Progenitor cell of endocrine pancreas (in vitro differentiated cells): Measurements from ENCODE around the gene TGFB2. TPM values are rescaled to one million over a fixed set of nuclear protein-coding genes. Genes with fewer than 3 reads are reported as not detected.

Experiments used
- DNase-seq: peaks from one replicate; pipeline ENCODE4 v3.0.0; 2021; ENCODE audit warnings: low spot score; ENCODE audit not compliant: unreplicated experiment
- H3K27ac Mint-ChIP-seq: 2 replicates; pipeline ENCODE4 v1.8.0; 2021; ENCODE audit warnings: mild to moderate bottlenecking, moderate library complexity, mixed read lengths
- H3K27me3 Mint-ChIP-seq: 2 replicates; pipeline ENCODE4 v1.8.0; 2021; ENCODE audit warnings: mixed read lengths
- H3K36me3 Mint-ChIP-seq: 2 replicates; pipeline ENCODE4 v1.8.0; 2022; ENCODE audit warnings: mixed read lengths; ENCODE audit not compliant: insufficient read depth
- H3K4me1 Mint-ChIP-seq: 2 replicates; pipeline ENCODE4 v1.8.0; 2021; ENCODE audit warnings: low read depth, mixed read lengths
- H3K4me3 Mint-ChIP-seq: 2 replicates; pipeline ENCODE4 v1.8.0; 2021; ENCODE audit warnings: low read depth, mild to moderate bottlenecking, moderate library complexity, mixed read lengths
- H3K9me3 Mint-ChIP-seq: 2 replicates; pipeline ENCODE4 v1.8.0; 2021; ENCODE audit warnings: low read depth, mixed read lengths
- total RNA-seq: library from RNA; stranded (reverse); gene quantifications from 2 replicates; pipeline ENCODE4 v1.2.1, GENCODE V29; 2021
- TF ChIP-seq, protein P1 (sequence below): fragments of 200-600 bp; sonication (generic); IDR thresholded peaks from one replicate; pipeline ENCODE4 v1.5.0; 2021; ENCODE audit warnings: antibody characterized with exemption, mild to moderate bottlenecking; ENCODE audit not compliant: unreplicated experiment

The TGFB2 gene
- total RNA-seq, 1 donor from 2014 or later: 26.4 TPM

DNA sequence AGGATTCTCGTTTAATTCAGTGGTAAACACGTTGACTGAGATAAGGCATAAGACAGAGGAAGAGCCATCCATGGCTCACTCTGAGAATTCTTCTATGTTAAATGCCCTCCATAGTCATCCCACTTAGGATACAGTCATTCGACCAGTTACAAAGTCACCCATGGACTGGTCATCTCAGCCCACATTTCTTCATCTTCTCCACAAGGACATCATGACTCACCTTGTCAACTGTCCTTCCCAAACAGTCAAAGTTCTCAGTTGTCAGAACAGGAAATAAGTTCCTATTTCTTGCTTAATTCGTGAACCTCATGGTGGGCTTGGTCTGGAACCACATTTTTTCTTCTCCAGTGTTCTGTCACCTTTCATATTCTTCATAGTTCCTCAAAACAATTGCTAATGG is 133.2 kb downstream of the TGFB2 start:
- Mint-ChIP-seq H3K36me3 (no peaks in the 10 kb centered on the region), H3K27ac (no peak overlapping the region), H3K4me1 (peaks cover 1% of the 10 kb centered on the region), H3K27me3 (no peaks in the 10 kb centered on the region), H3K9me3 (no peaks in the 10 kb centered on the region), H3K4me3 (no peak overlapping the region)
- TF ChIP-seq, protein P1, sequence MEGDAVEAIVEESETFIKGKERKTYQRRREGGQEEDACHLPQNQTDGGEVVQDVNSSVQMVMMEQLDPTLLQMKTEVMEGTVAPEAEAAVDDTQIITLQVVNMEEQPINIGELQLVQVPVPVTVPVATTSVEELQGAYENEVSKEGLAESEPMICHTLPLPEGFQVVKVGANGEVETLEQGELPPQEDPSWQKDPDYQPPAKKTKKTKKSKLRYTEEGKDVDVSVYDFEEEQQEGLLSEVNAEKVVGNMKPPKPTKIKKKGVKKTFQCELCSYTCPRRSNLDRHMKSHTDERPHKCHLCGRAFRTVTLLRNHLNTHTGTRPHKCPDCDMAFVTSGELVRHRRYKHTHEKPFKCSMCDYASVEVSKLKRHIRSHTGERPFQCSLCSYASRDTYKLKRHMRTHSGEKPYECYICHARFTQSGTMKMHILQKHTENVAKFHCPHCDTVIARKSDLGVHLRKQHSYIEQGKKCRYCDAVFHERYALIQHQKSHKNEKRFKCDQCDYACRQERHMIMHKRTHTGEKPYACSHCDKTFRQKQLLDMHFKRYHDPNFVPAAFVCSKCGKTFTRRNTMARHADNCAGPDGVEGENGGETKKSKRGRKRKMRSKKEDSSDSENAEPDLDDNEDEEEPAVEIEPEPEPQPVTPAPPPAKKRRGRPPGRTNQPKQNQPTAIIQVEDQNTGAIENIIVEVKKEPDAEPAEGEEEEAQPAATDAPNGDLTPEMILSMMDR: no peak
- no peak for DNase-seq

DNA sequence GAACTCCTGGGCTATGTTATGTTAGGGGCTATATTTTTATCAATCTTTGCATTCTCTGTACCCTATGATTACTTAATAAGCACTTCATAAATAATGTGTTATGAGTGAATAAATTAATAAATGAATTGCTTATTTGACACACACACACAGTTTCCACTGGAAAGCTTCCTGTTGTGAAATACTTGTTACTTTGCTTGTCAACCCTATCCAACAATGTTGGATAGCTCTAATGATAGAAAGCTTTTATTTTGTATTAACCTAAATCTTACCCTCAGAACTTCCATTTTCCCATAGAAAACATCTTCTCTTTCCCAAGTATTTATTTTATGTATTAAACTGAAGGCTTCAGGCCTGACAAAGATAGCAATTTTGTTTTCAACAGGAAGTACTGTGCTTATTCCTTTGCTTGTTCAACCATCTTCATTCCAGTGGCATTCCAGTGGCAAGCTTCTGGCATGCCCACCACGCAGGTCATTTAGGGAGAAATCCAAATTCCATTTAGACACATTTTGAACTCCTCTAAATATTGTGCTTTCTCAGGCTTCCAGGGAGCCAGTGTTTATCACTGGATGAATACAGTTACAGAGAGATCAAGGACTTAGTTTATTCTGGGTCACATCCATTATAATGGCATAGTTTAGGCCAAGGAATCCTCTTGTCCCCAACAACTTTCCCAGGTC is 134.4 kb downstream of the TGFB2 start:
- peaks cover 1% of the 10 kb centered on the region for H3K4me1 Mint-ChIP-seq
- no peak overlapping the region for H3K4me3 Mint-ChIP-seq
- DNase-seq: no peak
- H3K27ac Mint-ChIP-seq: no peak overlapping the region
- H3K27me3 Mint-ChIP-seq: no peaks in the 10 kb centered on the region
- TF ChIP-seq, protein P1: no peak
- no peaks in the 10 kb centered on the region for H3K9me3 Mint-ChIP-seq
- H3K36me3 Mint-ChIP-seq: no peaks in the 10 kb centered on the region

DNA sequence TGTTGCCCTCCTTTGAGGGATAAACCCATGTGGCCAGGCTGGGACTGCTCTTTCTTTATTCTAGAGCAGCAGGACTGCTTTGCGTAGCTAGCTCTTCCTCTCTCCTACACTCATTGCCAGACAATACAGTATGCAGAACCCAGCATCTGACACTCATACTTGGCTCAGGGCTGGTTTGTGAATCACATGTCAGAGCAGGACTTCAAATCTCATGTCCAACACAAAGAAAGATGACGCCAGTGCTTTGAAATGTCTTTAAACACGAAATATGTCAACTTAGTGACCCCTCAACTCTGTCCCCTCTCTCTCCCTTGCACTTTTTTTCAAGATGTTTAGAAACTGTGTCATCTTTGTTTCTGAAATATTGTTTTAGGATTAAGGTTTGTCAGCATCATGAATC is 135.0 kb downstream of the TGFB2 start:
- TF ChIP-seq, protein P1: no peak

DNA sequence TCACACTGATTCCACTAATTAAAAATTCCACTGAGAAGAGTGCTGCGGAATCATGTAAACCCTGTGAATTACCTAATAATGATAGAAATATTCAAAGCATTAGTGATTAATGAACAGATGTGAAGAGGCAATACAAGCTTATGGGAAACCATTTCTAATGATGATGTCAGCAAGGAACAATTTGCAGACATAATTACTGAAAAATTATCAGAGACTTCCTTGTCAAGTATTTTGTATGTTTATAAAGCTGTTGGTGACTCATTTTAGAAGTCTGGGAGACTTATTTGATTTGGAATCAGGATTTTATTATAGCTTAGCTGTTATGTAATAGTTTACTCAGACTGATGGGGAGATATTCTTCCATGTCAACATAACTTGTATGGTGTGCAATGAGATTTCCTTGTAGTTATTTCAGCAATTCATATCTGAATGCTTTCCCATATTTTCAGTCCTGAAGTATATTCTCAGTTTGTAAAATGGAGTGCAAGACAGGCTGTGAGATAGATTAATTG is 135.5 kb downstream of the TGFB2 start:
- TF ChIP-seq, protein P1: no peak
- Mint-ChIP-seq H3K4me1 (peaks cover 1% of the 10 kb centered on the region), H3K9me3 (no peaks in the 10 kb centered on the region), H3K27me3 (no peaks in the 10 kb centered on the region), H3K36me3 (no peaks in the 10 kb centered on the region), H3K4me3 (no peak overlapping the region), H3K27ac (no peak overlapping the region)
- no peak for DNase-seq

More for the DNA sequence above, 135.0 kb downstream of the TGFB2 start:
- H3K36me3 Mint-ChIP-seq: no peaks in the 10 kb centered on the region
- DNase-seq: no peak
- peaks cover 1% of the 10 kb centered on the region for H3K4me1 Mint-ChIP-seq
- H3K27me3 Mint-ChIP-seq: no peaks in the 10 kb centered on the region
- no peaks in the 10 kb centered on the region for H3K9me3 Mint-ChIP-seq
- no peak overlapping the region for H3K27ac Mint-ChIP-seq
- no peak overlapping the region for H3K4me3 Mint-ChIP-seq

DNA sequence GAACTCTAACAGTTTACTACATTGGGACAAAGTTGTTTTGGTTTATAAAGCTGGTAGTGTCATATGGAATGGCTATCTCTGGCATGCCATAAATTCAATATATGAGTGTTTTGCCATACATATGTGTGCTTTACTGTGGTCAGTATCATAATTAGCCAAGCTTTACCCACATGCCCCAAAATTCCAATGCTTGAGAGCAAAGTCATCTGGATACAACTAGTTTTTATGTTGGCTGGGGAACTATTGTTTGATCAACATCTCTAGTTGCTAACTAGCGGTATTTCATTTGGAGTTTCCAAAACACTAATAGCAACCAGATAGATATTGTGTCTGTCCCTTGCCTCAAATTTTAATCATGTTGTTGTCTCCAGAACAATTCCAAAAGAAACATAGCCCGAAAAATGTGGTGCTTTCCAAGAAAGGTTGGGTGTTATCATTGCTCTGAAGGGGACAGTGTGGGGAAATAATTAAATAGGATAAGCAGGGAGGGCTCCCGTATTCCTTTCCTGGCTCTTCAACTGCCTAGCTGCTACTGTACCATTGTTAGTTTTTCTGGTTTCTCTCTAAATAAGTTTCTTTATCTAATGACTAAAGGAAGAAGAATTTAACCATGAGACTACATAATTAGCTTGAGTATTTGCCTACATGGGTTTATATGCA is 136.1 kb downstream of the TGFB2 start:
- no peak overlapping the region for H3K27ac Mint-ChIP-seq
- no peaks in the 10 kb centered on the region for H3K9me3 Mint-ChIP-seq

More for the DNA sequence above, 136.1 kb downstream of the TGFB2 start:
- Mint-ChIP-seq H3K4me3 (no peak overlapping the region), H3K4me1 (peaks cover 1% of the 10 kb centered on the region), H3K27me3 (no peaks in the 10 kb centered on the region), H3K36me3 (no peaks in the 10 kb centered on the region)
- TF ChIP-seq, protein P1: no peak
- no peak for DNase-seq
